K562 (cell line): ENCODE data around the gene ESRRG. TPM values are rescaled to one million over a fixed set of nuclear protein-coding genes. Genes with fewer than 3 reads are reported as not detected.

Experiments used
- ATAC-seq: fragments of 200-7000 bp; cut with Tn5 transposase; 3 replicates; pipeline ENCODE4 v1.9.1; 2020; ENCODE audit warnings: moderate library complexity
- BruUV-seq: library from RNA; stranded (reverse); fragments of 400-500 nt; replicated peaks from 2 replicates; lab custom pipeline; 2021; lab: Mats Ljungman, UMichigan
- CTCF ChIA-PET: fragments of 300-600 bp; formaldehyde crosslinking; extraction: SDS; loops from one replicate; lab custom pipeline; 2021; ENCODE audit warnings: low intra/inter-chr PET ratio; lab: Yijun Ruan, JAX
- POLR2A ChIA-PET: fragments of 300-600, 350-650 bp; sonication (Branson Sonifier 250); formaldehyde crosslinking; extraction: SDS; loops from one replicate; lab custom pipeline; 2021; ENCODE audit warnings: antibody characterized with exemption, inconsistent platforms; lab: Yijun Ruan, JAX
- DNase-seq, 4 experiments: peaks; one replicate each; pipeline versions ENCODE4 v3.0.0 to v3.0.0-alpha.2; 2011 to 2018; ENCODE audit warnings: low spot score in 3 of 4, mixed read lengths in 3 of 4; ENCODE audit errors: extremely low read depth in 1 of 4
- FAIRE-seq: peaks from 2 replicates; lab custom pipeline; 2011; peaks lifted over from hg19 to GRCh38; lab: Jason Lieb, UNC
- H2AFZ ChIP-seq: 2 replicates; pipeline ENCODE4 v1.6.0; 2011; ENCODE audit warnings: low read depth, low read length, control low read depth, inconsistent platforms
- H3K27ac ChIP-seq: fragments of 200-600 bp; 3 replicates; pipeline ENCODE4 v1.8.0; 2011; ENCODE audit warnings: low read depth, mild to moderate bottlenecking, control low read depth, inconsistent platforms, low read length, moderate library complexity, mixed read lengths; ENCODE audit errors: extremely low read depth
- H3K27me3 ChIP-seq, 2 experiments: fragments of 300-600 bp in 1 of 2; 2 replicates in 1 of 2; 3 replicates in 1 of 2; pipeline versions ENCODE4 v1.6.0 to v1.8.0; 2011; ENCODE audit warnings: inconsistent platforms in 2 of 2, low read length in 2 of 2, mild to moderate bottlenecking in 1 of 2, mixed read lengths in 1 of 2, moderate library complexity in 1 of 2; ENCODE audit not compliant: control insufficient read depth in 2 of 2, insufficient read depth in 2 of 2
- H3K36me3 ChIP-seq: fragments of 300-600 bp; 3 replicates; pipeline ENCODE4 v1.8.0; 2011; ENCODE audit warnings: mild to moderate bottlenecking, low read length, inconsistent platforms; ENCODE audit not compliant: control insufficient read depth, insufficient read depth
- H3K4me1 ChIP-seq, 2 experiments: fragments of 200-600 bp in 1 of 2; replicated peaks in 1 of 2; 2 replicates in 1 of 2; 3 replicates in 1 of 2; pipeline versions ENCODE4 v1.5.1 to v1.8.0; 2011; ENCODE audit warnings: inconsistent platforms in 2 of 2, low read length in 2 of 2, mild to moderate bottlenecking in 1 of 2, mixed read lengths in 1 of 2, moderate library complexity in 1 of 2; ENCODE audit not compliant: control insufficient read depth in 2 of 2, insufficient read depth in 2 of 2
- H3K4me2 ChIP-seq: 2 replicates; pipeline ENCODE4 v1.6.1; 2011; ENCODE audit warnings: low read length, control low read depth, inconsistent platforms, mixed read lengths; ENCODE audit not compliant: insufficient read depth
- H3K4me3 ChIP-seq: fragments of 200-600 bp; sonication (generic), shearing (Covaris generic); 2 replicates; pipeline ENCODE4 v1.5.1; 2016; ENCODE audit warnings: control low read depth, inconsistent platforms
- H3K79me2 ChIP-seq: fragments of 200-600 bp; 3 replicates; pipeline ENCODE4 v1.8.0; 2011; ENCODE audit warnings: low read length, inconsistent platforms; ENCODE audit not compliant: control insufficient read depth, insufficient read depth
- H3K9ac ChIP-seq, 2 experiments: 2 replicates each; pipeline versions ENCODE4 v1.6.0 to v1.6.1; 2011; ENCODE audit warnings: low read depth in 2 of 2, low read length in 2 of 2, control low read depth in 1 of 2, inconsistent platforms in 1 of 2, mild to moderate bottlenecking in 1 of 2, mixed read lengths in 1 of 2; ENCODE audit not compliant: insufficient read depth in 1 of 2
- H3K9me1 ChIP-seq: one replicate; pipeline ENCODE4 v1.6.0; 2011; ENCODE audit warnings: inconsistent platforms, mild to moderate bottlenecking, low read length, moderate library complexity; ENCODE audit not compliant: control insufficient read depth, insufficient read depth
- H3K9me3 ChIP-seq: replicated peaks from 2 replicates; pipeline ENCODE4 v1.5.1; 2011; ENCODE audit warnings: low read depth, low read length, inconsistent platforms; ENCODE audit not compliant: control insufficient read depth, insufficient read depth
- H4K20me1 ChIP-seq: replicated peaks from 2 replicates; pipeline ENCODE4 v1.6.1; 2011; ENCODE audit warnings: low read length, inconsistent platforms, mixed read lengths; ENCODE audit not compliant: control insufficient read depth, insufficient read depth
- EP400 ChIP-seq: fragments of 450-650 bp; IDR thresholded peaks from 2 replicates; pipeline ENCODE4 v1.6.1; 2017; ENCODE audit warnings: antibody characterized with exemption, mild to moderate bottlenecking, moderate library complexity
- FOXP1 ChIP-seq: sonication (generic); formaldehyde crosslinking; IDR thresholded peaks from 2 replicates; pipeline ENCODE4 v1.8.0; 2022; ENCODE audit warnings: mild to moderate bottlenecking, missing genetic modification reagents
- JUND ChIP-seq, 2 experiments: IDR thresholded peaks; 2 replicates in 1 of 2; 3 replicates in 1 of 2; pipeline ENCODE4 v1.6.1; 2011; ENCODE audit warnings: borderline replicate concordance in 2 of 2, low read depth in 2 of 2, low read length in 2 of 2, improper control_type of control experiment in 1 of 2, missing biosample characterization in 1 of 2, missing genetic modification characterization in 1 of 2, missing genetic modification reagents in 1 of 2
- MECOM ChIP-seq: fragments of 250-450 bp; sonication (Bioruptor Pico); IDR thresholded peaks from 2 replicates; pipeline ENCODE4 v1.8.0; 2022; ENCODE audit warnings: inconsistent platforms
- MEIS2 ChIP-seq: fragments of 450-650 bp; IDR thresholded peaks from 2 replicates; pipeline ENCODE4 v1.6.1; 2014; ENCODE audit warnings: mild to moderate bottlenecking; ENCODE audit not compliant: partially characterized antibody
- SOX6 ChIP-seq: fragments of 450-650 bp; IDR thresholded peaks from 2 replicates; pipeline ENCODE4 v1.6.1; 2014; ENCODE audit warnings: mild to moderate bottlenecking
- ZNF780A ChIP-seq: fragments of 250-450 bp; sonication (Bioruptor Pico); IDR thresholded peaks from 2 replicates; pipeline ENCODE4 v1.5.0; 2021; ENCODE audit warnings: mild to moderate bottlenecking
- WGBS: fragments of 100-300 bp; shearing (Covaris generic); methylation state at CpG from one replicate; pipeline ENCODE4 v1.1.6; 2016; ENCODE audit warnings: low coverage, mixed read lengths; ENCODE audit not compliant: insufficient coverage; ENCODE audit errors: missing lambda C conversion rate; 5-methylcytosine and 5-hydroxymethylcytosine counted together
- in situ Hi-C: fragments of 300-500 bp; cut with MboI; formaldehyde crosslinking; loops from 4 replicates; pipeline ENCODE4 v1.15.0; 2018; ENCODE audit warnings: inconsistent platforms, mixed read lengths
- intact Hi-C: fragments of 100-400 bp; cut with micrococcal nuclease; formaldehyde crosslinking; loops from 2 replicates; pipeline ENCODE4 v1.14.2; 2022
- polyA plus RNA-seq, 8 experiments: library from polyadenylated mRNA; depleted of rRNA in 4 of 8; stranded (reverse) in 5 of 8; unstranded in 3 of 8; fragments of >200 nt; fragmentation: Nextera tagmentation in 2 of 8; fragmentation: Illumina TruSeq in 1 of 8; extraction: Ambion mirVana in 2 of 8; extraction: Trizol in 1 of 8; gene quantifications; 2 replicates each; pipeline versions ENCODE4 v1.2.1 to v1.2.3, GENCODE V29; 2011 to 2014; ENCODE audit warnings: inconsistent platforms in 1 of 8, missing spikeins in 1 of 8
- total RNA-seq, 7 experiments: library from RNA; depleted of rRNA in 6 of 7; stranded (reverse); fragments of >200 nt in 6 of 7; fragmentation: Illumina TruSeq in 2 of 7; extraction: Trizol in 2 of 7; gene quantifications; 2 replicates each; pipeline versions ENCODE4 v1.2.1 to v1.2.3, GENCODE V29; 2011 to 2021; ENCODE audit warnings: low replicate concordance in 1 of 7
- TF ChIP-seq, protein P1 (sequence below): IDR thresholded peaks from 2 replicates; pipeline ENCODE4 v1.6.1; 2011; ENCODE audit not compliant: insufficient read length; ENCODE audit errors: extremely low read depth

The ESRRG gene
- total and polyA plus RNA-seq, 9 of the 15 experiments (the other 6 are each of a cell fraction or from before 2014, with no cell fraction given): not detected

DNA sequence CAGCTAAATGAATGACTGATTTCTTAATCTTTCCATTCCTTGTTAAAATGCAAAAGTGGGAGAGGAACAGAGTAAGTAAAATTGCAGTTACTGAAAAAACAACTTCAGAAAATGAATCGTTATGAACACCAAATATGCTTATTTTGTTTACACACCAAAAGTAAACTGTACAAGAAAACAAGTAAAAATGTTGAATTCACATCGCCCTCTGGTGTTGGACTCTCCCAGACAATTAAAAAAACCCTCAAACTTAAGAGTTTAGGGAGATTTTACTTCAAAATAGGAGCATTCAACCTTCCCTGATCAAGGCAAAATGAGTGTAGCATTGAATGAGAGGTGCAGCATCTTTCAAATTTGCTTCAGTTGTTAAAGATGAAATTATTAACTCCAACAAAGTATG, 19.4 kb upstream of the ESRRG start:
- DNase-seq: no peak
- Histone ChIP-seq H2AFZ (no peak overlapping the region), H3K4me2 (no peak overlapping the region), H3K27me3 (no peaks in the 10 kb centered on the region), H3K9ac (no peak overlapping the region), H3K27ac (no peak overlapping the region), H3K9me1 (no peaks in the 10 kb centered on the region), H3K4me1 (no peaks in the 10 kb centered on the region), H3K4me3 (no peak overlapping the region), H3K9me3 (no peaks in the 10 kb centered on the region; the same call in none of the 2 replicates), H4K20me1 (no peaks in the 10 kb centered on the region), H3K79me2 (no peaks in the 10 kb centered on the region), H3K36me3 (no peaks in the 10 kb centered on the region)
- no TSS peak for BruUV-seq
- in situ Hi-C loops (no loop called here), intact Hi-C loops (no loop called here)
- no peak for FAIRE-seq
- no peak for ATAC-seq
- ChIA-PET POLR2A (no interaction called here), CTCF (no interaction called here)
- 3% methylated on average over 2 of the region's 2 CpGs for whole genome bisulfite sequencing
- TF ChIP-seq MEIS2: no peak
- no peak for TF ChIP-seq SOX6
- TF ChIP-seq ZNF780A (CRISPR knock-in tag): no peak
- TF ChIP-seq MECOM (CRISPR knock-in tag): no peak
- TF ChIP-seq JUND (IDR thresholded peaks at IDR 0.05; ENCODE audit: borderline replicate concordance, low read depth, low read length): no peak
- TF ChIP-seq JUND (tag; IDR thresholded peaks at IDR 0.05; ENCODE audit: borderline replicate concordance, low read depth, low read length): no peak
- no peak for TF ChIP-seq FOXP1 (CRISPR knock-in tag)
- no peak for TF ChIP-seq EP400
- TF ChIP-seq, protein P1, sequence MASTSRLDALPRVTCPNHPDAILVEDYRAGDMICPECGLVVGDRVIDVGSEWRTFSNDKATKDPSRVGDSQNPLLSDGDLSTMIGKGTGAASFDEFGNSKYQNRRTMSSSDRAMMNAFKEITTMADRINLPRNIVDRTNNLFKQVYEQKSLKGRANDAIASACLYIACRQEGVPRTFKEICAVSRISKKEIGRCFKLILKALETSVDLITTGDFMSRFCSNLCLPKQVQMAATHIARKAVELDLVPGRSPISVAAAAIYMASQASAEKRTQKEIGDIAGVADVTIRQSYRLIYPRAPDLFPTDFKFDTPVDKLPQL: no peak
- TF ChIP-seq, all 486 proteins: peak for 0
